HG02938 (cell line): ENCODE measurements around the gene RPL32.
"Not testable (repeated sequence)": the region's sequence is repeated elsewhere in the genome, so short reads cannot be mapped to it uniquely, and the experiment has no call there.

ENCODE experiments used
- ATAC-seq: cut with Tn5 transposase; IDR thresholded peaks from one replicate; pipeline ENCODE4 v1.9.1; 2021; ENCODE audit warnings: mild to moderate bottlenecking, moderate library complexity; ENCODE audit not compliant: unreplicated experiment

RPL32 gene

GRCh38 chr3:12841149-12841969, at the start of gene RPL32:
Gene RPL32 (minus strand): TSS chr3:12841565. CDS start chr3:12840237, 1,328 bp downstream.
- peak; percentile 81 for ATAC-seq

GRCh38 chr3:12890610-12891390, 49.4 kb upstream of the RPL32 start:
- ATAC-seq: no peak

- no peak for ATAC-seq
These were observed 45.4 kb upstream of the RPL32 start for GRCh38 chr3:12886736-12887135.

GRCh38 chr3:12886106-12886679, 44.8 kb upstream of the RPL32 start:
- ATAC-seq: peak; percentile 55

- ATAC-seq: no peak
These were observed 44.2 kb upstream of the RPL32 start for GRCh38 chr3:12885583-12885930.

GRCh38 chr3:12884790-12885582, 43.6 kb upstream of the RPL32 start:
- ATAC-seq: no peak

GRCh38 chr3:12884186-12884680, 42.9 kb upstream of the RPL32 start:
- no peak for ATAC-seq

- ATAC-seq: no peak
These were observed 41.3 kb upstream of the RPL32 start for GRCh38 chr3:12882336-12883310.

GRCh38 chr3:12881858-12882257, 40.5 kb upstream of the RPL32 start:
- peak; percentile 53 for ATAC-seq

GRCh38 chr3:12879191-12879815, 37.9 kb upstream of the RPL32 start:
- no peak for ATAC-seq

- ATAC-seq: not testable (repeated sequence)
These were observed 37.4 kb upstream of the RPL32 start for GRCh38 chr3:12878758-12879157.

- no peak for ATAC-seq
These were observed 36.8 kb upstream of the RPL32 start for GRCh38 chr3:12878141-12878574.

- no peak for ATAC-seq
These were observed 35.7 kb upstream of the RPL32 start for GRCh38 chr3:12877040-12877439.

GRCh38 chr3:12875857-12876836, 34.8 kb upstream of the RPL32 start:
- ATAC-seq: no peak

GRCh38 chr3:12871404-12871983, 30.1 kb upstream of the RPL32 start:
- no peak for ATAC-seq

- no peak for ATAC-seq
These were observed 29.6 kb upstream of the RPL32 start for GRCh38 chr3:12870942-12871341.

- no peak for ATAC-seq
These were observed 27.8 kb upstream of the RPL32 start for GRCh38 chr3:12869035-12869621.
